Thoracic aorta endothelial cell (primary cell): ENCODE data around the gene GTF2A1L. TPM values are rescaled to one million over a fixed set of nuclear protein-coding genes. Genes with fewer than 3 reads are reported as not detected.

Source experiments
- small RNA-seq: library from RNA; depleted of rRNA; stranded (forward); fragments of <200 nt; gene quantifications from one replicate; pipeline ENCODE3, GENCODE V24; 2012
- total RNA-seq: library from RNA; depleted of rRNA; stranded (reverse); fragments of >200 nt; gene quantifications from 2 replicates; pipeline ENCODE4 v1.2.3, GENCODE V29; 2012

GTF2A1L gene, protein sequence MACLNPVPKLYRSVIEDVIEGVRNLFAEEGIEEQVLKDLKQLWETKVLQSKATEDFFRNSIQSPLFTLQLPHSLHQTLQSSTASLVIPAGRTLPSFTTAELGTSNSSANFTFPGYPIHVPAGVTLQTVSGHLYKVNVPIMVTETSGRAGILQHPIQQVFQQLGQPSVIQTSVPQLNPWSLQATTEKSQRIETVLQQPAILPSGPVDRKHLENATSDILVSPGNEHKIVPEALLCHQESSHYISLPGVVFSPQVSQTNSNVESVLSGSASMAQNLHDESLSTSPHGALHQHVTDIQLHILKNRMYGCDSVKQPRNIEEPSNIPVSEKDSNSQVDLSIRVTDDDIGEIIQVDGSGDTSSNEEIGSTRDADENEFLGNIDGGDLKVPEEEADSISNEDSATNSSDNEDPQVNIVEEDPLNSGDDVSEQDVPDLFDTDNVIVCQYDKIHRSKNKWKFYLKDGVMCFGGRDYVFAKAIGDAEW
- 0.57 and 0.93 TPM in 2 replicates for total RNA-seq

DNA sequence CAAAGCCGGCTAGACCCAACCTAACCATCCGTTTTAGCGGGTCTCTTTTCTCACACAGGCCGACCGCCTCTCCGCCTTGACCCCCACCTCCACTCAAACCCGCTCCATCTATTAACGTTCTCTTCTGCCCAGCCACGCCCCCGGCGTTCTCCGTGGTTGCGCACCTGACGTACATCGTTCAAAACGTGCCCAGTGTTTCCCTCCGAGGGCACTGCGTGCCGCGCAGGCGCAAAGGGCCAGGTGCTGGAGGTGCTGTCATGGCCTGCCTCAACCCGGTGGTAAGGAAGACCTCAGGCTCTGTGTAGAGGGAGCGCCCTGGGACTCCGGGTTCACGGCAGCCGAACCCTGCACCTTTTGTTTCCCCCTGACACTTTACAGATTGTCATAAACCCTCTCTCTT is at the start of gene GTF2A1L:
Gene GTF2A1L (plus strand): TSS at position 239 of the 400 bp plus-strand sequence. CDS start 19 bp downstream, at position 258.

Small RNAs within 50 kb of the gene (small RNA-seq; reads per million reads assigned to genes)
- gene TPT1P11 = not detected

Other genes starting within 250 kb of the GTF2A1L start
- 23.0 and 25.3 TPM in 2 replicates for gene PPP1R21, start 177.1 kb upstream of the GTF2A1L start, total RNA-seq
- 9.7 and 17.2 TPM in 2 replicates for gene STON1, start 87.7 kb upstream of the GTF2A1L start, total RNA-seq
- gene LHCGR, start 137.9 kb downstream of the GTF2A1L start, total RNA-seq = not detected in 2 replicates